Small intestine (tissue), 7 donors: ENCODE measurements around the gene SEC11A. TPM values are rescaled to one million over a fixed set of nuclear protein-coding genes. Genes with fewer than 3 reads are reported as not detected.
A peak's percentile ranks its signal among the peaks of the same experiment; 100 is the strongest.
"Not testable (repeated sequence)": the region's sequence is repeated elsewhere in the genome, so short reads cannot be mapped to it uniquely, and the experiment has no call there.

Experiments
- DNase-seq, 2 donors: peaks; one replicate each; pipeline versions ENCODE4 v3.0.0 to v3.0.0-alpha.2; 2013
- FAIRE-seq: peaks from 2 replicates; lab custom pipeline; 2012; peaks lifted over from hg19 to GRCh38; lab: Jason Lieb, UNC
- H3K27ac ChIP-seq, 3 donors: one replicate each; pipeline ENCODE4 v1.5.1; 2013; ENCODE audit warnings: low read length in 2 of 3, mild to moderate bottlenecking in 2 of 3, control low read depth in 1 of 3, inconsistent platforms in 1 of 3, low read depth in 1 of 3, moderate library complexity in 1 of 3
- H3K27me3 ChIP-seq, 3 donors: one replicate each; pipeline ENCODE4 v1.6.1; 2013; ENCODE audit warnings: low read length in 3 of 3, inconsistent platforms in 1 of 3; ENCODE audit not compliant: control insufficient read depth in 3 of 3, insufficient read depth in 3 of 3
- H3K36me3 ChIP-seq, 3 donors: one replicate each; pipeline ENCODE4 v1.6.1; 2013; ENCODE audit warnings: low read length in 3 of 3, inconsistent platforms in 1 of 3, low read depth in 1 of 3, mild to moderate bottlenecking in 1 of 3, moderate library complexity in 1 of 3; ENCODE audit not compliant: control insufficient read depth in 3 of 3, insufficient read depth in 2 of 3
- H3K4me1 ChIP-seq, 3 donors: one replicate each; pipeline ENCODE4 v1.6.1; 2013; ENCODE audit warnings: low read length in 2 of 3, inconsistent platforms in 1 of 3, low read depth in 1 of 3, mild to moderate bottlenecking in 1 of 3, moderate library complexity in 1 of 3; ENCODE audit not compliant: control insufficient read depth in 3 of 3, insufficient read depth in 2 of 3
- H3K4me3 ChIP-seq, 3 donors: one replicate each; pipeline ENCODE4 v1.5.1; 2013; ENCODE audit warnings: low read length in 3 of 3, control low read depth in 1 of 3, inconsistent platforms in 1 of 3, low read depth in 1 of 3, mild to moderate bottlenecking in 1 of 3, moderate library complexity in 1 of 3
- H3K9me3 ChIP-seq, 2 donors: one replicate each; pipeline ENCODE4 v1.6.1; 2013; ENCODE audit warnings: low read depth in 1 of 2, low read length in 1 of 2; ENCODE audit not compliant: control insufficient read depth in 2 of 2, insufficient read depth in 1 of 2
- WGBS, 3 donors: extraction: QIAGEN DNeasy Blood & Tissue Kit; methylation state at CpG; one replicate each; pipeline ENCODE4 v1.1.7; 2013; 5-methylcytosine and 5-hydroxymethylcytosine counted together
- polyA plus RNA-seq, 4 donors: library from polyadenylated mRNA; stranded (reverse) in 3 of 4; unstranded in 1 of 4; fragments of 200-250 nt in 3 of 4; fragments of 120-200 nt in 1 of 4; gene quantifications; one replicate each; pipeline versions ENCODE4 v1.2.1 to v1.2.3, GENCODE V29; 2013
- donor health status: healthy with polysubstance abuse.
- donor health status: control.
- donor health status: control.
- donor health status: Bipolar disorder and iron deficiency.
- donor health status: healthy.

The SEC11A gene
- polyA plus RNA-seq, 4 donors: 110 to 156 (median 148) TPM

DNA sequence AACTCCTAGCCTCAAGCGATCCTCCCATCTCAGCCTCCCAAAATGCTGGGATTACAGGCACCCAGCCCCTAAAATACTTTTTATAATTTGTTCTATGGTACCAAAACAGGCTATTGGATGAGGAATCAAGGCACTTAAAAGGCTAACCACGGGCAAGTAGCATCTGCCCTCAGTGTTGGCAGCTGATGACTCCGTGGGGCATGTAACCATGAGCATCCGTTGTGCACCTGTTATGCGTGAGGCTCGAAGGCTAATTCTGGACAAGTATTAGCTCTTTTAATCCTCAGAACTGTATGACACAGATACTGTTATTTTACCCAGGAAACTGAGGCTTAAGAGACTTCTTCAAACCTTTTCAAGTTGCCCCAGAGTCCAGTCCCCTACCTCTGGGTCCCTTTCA, 72.1 kb downstream of the SEC11A start:
- H3K9me3 ChIP-seq: no peaks in the 10 kb centered on the region
- WGBS, 3 donors: 88 to 94% (median 94%) methylated on average over 6 of the region's 6 CpGs
- DNase-seq (no peak), FAIRE-seq (no peak)
- H3K27me3 ChIP-seq: no peaks in the 10 kb centered on the region
- peaks cover 21 to 85% (median 33%) of the 10 kb centered on the region in 3 donors for H3K36me3 ChIP-seq
- H3K4me1 ChIP-seq: no peaks in the 10 kb centered on the region
- H3K4me3 ChIP-seq: no peak overlapping the region
- H3K27ac ChIP-seq: no peak overlapping the region

DNA sequence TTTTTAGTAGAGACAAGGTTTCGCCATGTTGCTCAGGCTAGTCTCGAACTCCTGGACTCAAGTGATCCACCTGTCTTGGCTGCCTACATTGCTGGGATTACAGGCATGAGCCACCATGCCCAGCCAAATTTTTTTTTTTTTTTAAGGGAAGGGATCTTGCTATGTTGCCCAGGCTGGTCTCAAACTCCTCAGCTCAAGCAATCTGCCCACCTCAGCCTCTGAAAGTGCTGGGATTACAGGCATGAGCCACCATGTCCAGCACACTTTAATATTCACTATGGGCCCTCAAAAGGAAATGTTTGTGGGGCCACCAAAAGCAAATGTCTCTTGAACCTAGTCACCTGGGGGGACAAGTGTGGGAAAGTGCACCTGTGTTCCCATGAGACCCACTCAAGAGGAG, 73.3 kb downstream of the SEC11A start:
- not testable (repeated sequence) for H3K9me3 ChIP-seq, H3K4me1 ChIP-seq, H3K27ac ChIP-seq, H3K27me3 ChIP-seq, FAIRE-seq, H3K4me3 ChIP-seq, DNase-seq
- 57 to 86% (median 80%) methylated on average over 2 of the region's 2 CpGs for WGBS, 3 donors
- H3K36me3 ChIP-seq: peaks cover 14 to 81% (median 28%) of the 10 kb centered on the region in 3 donors

DNA sequence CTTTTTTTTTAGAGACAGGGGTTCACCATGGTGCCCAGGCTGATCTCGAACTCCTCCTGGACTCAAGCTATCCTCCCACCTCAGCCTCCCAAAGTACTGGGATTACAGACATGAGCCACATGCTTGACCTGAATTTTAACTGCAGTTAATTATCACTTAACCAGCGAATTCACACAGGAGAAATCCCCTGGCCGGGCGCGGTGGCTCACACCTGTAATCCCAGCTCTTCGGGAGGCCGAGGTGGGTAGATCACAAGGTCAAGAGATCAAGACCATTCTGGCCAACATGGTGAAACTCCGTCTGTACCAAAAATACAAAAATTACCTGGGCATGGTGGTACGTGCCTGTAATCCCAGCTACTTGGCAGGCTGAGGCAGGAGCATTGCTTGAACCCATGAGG, 74.1 kb downstream of the SEC11A start:
- FAIRE-seq, H3K27me3 ChIP-seq, H3K27ac ChIP-seq, H3K4me3 ChIP-seq, H3K4me1 ChIP-seq, H3K9me3 ChIP-seq, DNase-seq: not testable (repeated sequence)
- WGBS, 3 donors: 93 to 94% (median 93%) methylated on average over 9 of the region's 9 CpGs
- peaks cover 13 to 79% (median 26%) of the 10 kb centered on the region in 3 donors for H3K36me3 ChIP-seq

DNA sequence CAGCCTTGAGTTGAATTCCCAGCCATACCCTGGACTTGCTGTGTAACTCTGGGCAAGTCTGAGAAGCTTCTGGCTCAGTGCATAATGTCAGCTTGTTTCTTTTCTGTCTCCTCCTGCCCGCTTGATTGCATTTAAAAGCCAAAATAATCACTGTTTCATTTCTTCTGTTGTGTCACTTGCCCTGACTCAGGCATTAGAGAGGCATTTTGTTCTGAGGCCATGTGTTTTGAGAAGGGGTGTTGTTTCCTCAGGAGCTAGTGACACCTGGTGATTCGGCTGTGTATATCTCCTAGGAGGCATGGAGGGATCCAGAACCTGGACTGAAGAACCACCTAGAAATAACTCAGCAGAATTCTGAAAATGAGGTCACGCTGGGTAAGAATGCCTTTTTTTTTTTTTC, 77.8 kb downstream of the SEC11A start:
- Histone ChIP-seq H3K4me3 (no peak overlapping the region), H3K27ac (no peak overlapping the region), H3K27me3 (no peaks in the 10 kb centered on the region), H3K4me1 (no peaks in the 10 kb centered on the region), H3K36me3 (peaks cover 9 to 55% (median 19%) of the 10 kb centered on the region in 3 donors), H3K9me3 (no peaks in the 10 kb centered on the region)
- peak in 1 of 2 donors; percentile 33 for DNase-seq
- WGBS, 3 donors: 62 to 78% (median 63%) methylated on average over 3 of the region's 3 CpGs
- FAIRE-seq: no peak

DNA sequence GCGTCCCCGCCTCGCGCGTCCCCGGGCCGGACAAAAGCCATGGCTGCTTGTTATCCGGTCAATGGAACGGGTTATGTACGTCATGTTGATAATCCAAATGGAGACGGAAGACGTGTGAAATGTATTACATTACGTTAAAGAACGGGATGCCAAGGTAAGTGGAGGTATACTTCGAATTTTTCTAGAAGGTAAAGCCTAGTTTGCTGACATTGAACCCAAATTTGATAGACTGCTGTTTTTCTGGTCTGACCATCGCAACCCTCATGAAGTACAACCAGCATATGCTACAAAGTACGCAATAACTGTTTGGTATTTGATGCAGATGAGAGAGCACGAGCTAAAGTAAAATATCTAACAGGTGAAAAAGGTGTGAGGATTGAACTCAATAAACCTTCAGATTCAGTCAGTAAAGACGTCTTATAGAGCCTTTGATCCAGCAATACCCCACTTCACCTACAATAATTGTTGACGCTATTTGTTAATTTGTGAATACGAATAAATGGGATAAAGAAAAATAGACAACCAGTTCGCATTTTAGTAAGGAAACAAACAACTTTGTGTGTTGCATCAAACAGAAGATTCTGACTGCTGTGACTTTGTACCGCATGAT, 81.6 kb downstream of the SEC11A start:
- Histone ChIP-seq H3K27me3 (no peaks in the 10 kb centered on the region), H3K27ac (peak overlapping the region; percentile 63 to 97 (median 96)), H3K36me3 (peaks cover 0 to 22% (median 2%) of the 10 kb centered on the region in 3 donors), H3K4me3 (peak overlapping the region; percentile 59 to 77 (median 68)), H3K9me3 (no peaks in the 10 kb centered on the region), H3K4me1 (peaks cover 2 to 15% (median 9%) of the 10 kb centered on the region in 3 donors)
- 23 to 34% (median 27%) methylated on average over 23 of the region's 23 CpGs for WGBS, 3 donors
- FAIRE-seq: no peak
- DNase-seq: no peak

DNA sequence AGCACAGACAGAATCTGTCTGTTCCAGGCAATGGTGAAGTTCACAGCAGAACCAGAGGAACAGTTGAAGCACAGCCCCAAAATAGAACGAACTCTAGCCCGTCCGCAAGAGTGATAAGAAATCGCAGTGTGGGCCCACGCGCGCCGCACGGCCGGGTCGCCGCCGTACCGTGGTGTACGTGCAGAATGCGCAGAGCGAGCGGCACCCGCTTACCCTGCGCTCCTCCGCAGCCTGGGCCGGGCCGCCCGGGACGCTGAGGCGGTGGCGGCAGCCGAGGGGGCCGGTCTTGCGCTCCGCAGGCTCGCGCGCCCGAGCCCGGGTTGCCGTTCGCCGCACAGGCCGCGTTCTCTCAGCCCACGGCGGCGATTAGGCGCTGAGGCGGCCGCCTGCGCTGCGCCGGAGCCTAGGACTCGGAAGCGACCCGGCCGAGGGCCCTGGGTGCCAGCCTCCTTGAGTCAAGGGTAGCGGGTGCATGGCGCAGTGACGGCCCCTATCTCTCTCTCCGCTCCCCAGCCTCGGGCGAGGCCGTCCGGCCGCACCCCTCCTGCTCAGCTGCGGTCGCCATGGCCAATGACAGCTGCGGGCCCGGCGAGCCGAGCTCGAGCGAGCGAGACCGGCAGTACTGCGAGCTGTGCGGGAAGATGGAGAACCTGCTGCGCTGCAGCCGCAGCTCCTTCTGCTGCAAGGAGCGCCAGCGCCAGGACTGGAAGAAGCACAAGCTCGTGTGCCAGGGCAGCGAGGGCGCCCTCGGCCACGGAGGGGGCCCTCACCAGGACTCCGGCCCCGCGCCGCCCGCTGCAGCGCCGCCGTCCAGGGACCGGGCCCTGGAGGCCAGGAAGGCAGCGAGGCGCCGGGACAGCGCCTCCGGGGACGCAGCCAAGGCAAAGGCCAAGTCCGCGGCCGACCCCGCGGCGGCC, 82.4 kb downstream of the SEC11A start:
- Histone ChIP-seq H3K9me3 (no peaks in the 10 kb centered on the region), H3K4me1 (peaks cover 2 to 15% (median 9%) of the 10 kb centered on the region in 3 donors), H3K27ac (peak overlapping the region; percentile 94 to 97 (median 96)), H3K36me3 (peaks cover 0 to 21% (median 0%) of the 10 kb centered on the region in 3 donors), H3K4me3 (peak overlapping the region; percentile 59 to 77 (median 68)), H3K27me3 (no peaks in the 10 kb centered on the region)
- WGBS, 3 donors: 0 to 1% (median 1%) methylated on average over 90 to 105 of the region's 105 CpGs
- DNase-seq (peak; percentile 80 to 91), FAIRE-seq (no peak)

DNA sequence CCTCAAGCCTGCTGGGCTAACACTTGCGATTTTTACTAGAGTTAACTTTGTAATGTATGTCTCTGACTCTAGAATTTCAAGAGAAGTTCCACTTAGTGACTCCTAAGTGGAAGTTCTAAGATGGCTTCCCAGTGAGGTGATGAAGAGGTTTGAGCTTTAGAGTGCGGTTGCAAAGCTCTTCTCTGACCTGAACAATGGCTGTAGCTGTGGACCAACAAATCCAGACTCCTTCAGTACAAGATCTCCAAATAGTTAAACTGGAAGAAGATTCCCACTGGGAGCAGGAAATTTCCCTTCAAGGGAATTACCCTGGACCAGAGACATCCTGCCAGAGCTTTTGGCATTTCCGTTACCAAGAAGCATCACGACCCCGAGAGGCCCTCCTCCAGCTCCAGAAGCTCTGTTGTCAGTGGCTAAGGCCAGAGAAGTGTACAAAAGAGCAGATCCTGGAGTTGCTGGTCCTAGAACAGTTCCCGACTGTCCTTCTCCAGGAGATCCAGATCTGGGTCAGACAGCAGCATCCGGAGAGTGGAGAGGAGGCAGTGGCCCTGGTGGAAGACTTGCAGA, 84.2 kb downstream of the SEC11A start:
- Histone ChIP-seq H3K4me1 (peaks cover 2 to 15% (median 9%) of the 10 kb centered on the region in 3 donors), H3K9me3 (no peaks in the 10 kb centered on the region), H3K27me3 (no peaks in the 10 kb centered on the region), H3K36me3 (peaks cover 0 to 10% (median 0%) of the 10 kb centered on the region in 3 donors), H3K27ac (peak overlapping the region; percentile 58 to 91 (median 71)), H3K4me3 (peak overlapping the region; percentile 48 to 59 (median 57))
- 34 to 48% (median 38%) methylated on average over 7 of the region's 7 CpGs for WGBS, 3 donors
- FAIRE-seq (no peak), DNase-seq (no peak)

DNA sequence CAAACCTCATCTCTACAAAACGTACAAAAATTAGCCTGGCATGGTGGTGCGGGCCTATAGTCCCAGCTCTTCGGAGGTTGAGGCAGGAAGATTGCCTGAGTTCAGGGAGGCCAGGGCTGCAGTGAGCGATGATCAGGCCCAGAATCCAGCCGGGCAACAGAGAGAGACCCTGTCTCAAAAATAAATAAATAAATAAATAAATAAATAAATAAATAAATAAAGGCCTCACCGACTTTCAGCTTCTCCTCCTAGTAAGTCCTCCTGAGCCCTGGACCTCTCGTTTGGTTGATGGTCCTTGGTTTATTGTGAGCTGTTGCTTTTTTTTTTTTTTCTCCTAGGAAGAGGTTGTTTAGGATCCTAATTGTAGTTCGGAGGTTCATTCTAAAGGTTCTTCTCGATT, 86.9 kb downstream of the SEC11A start:
- no peak for DNase-seq
- no peak for FAIRE-seq
- peaks cover 0 to 8% (median 0%) of the 10 kb centered on the region in 3 donors for H3K36me3 ChIP-seq

More for the DNA sequence above, 86.9 kb downstream of the SEC11A start:
- 85 to 92% (median 91%) methylated on average over 9 of the region's 9 CpGs for WGBS, 3 donors
- Histone ChIP-seq H3K27ac (no peak overlapping the region), H3K4me1 (peaks cover 2 to 15% (median 9%) of the 10 kb centered on the region in 3 donors), H3K27me3 (no peaks in the 10 kb centered on the region), H3K9me3 (no peaks in the 10 kb centered on the region), H3K4me3 (no peak overlapping the region)
